Nephron progenitor cell (in vitro differentiated cells): ENCODE results near the gene FOXD1.
A peak's percentile ranks its signal among the peaks of the same experiment; 100 is the strongest.

ENCODE experiments used
- DNase-seq: peaks from one replicate; pipeline ENCODE4 v3.0.0; 2021
- H3K27ac Mint-ChIP-seq: 2 replicates; pipeline ENCODE4 v1.8.0; 2021; ENCODE audit warnings: mild to moderate bottlenecking, moderate library complexity, mixed read lengths
- H3K27me3 Mint-ChIP-seq: 2 replicates; pipeline ENCODE4 v1.8.0; 2021; ENCODE audit warnings: mild to moderate bottlenecking, low read depth, mixed read lengths; ENCODE audit not compliant: poor library complexity
- H3K36me3 Mint-ChIP-seq: 2 replicates; pipeline ENCODE4 v1.8.0; 2021; ENCODE audit warnings: low read depth, mixed read lengths
- H3K4me1 Mint-ChIP-seq: 2 replicates; pipeline ENCODE4 v1.8.0; 2021; ENCODE audit warnings: mixed read lengths
- H3K4me3 Mint-ChIP-seq: 2 replicates; pipeline ENCODE4 v1.8.0; 2021; ENCODE audit warnings: mild to moderate bottlenecking, moderate library complexity, mixed read lengths
- H3K9me3 Mint-ChIP-seq: 2 replicates; pipeline ENCODE4 v1.8.0; 2021; ENCODE audit warnings: mild to moderate bottlenecking, moderate library complexity, mixed read lengths
- CTCF ChIP-seq: fragments of 200-600 bp; sonication (generic); IDR thresholded peaks from 2 replicates; pipeline ENCODE4 v1.5.0; 2021; ENCODE audit warnings: antibody characterized with exemption

Gene FOXD1

GRCh38 chr5:73440262-73440661 is 8.3 kb downstream of the FOXD1 start:
- no peak for TF ChIP-seq CTCF
- peaks cover 7% of the 10 kb centered on the region for H3K9me3 Mint-ChIP-seq
- peaks cover 77% of the 10 kb centered on the region for H3K4me1 Mint-ChIP-seq
- no peak for DNase-seq
- H3K27ac Mint-ChIP-seq = no peak overlapping the region
- H3K36me3 Mint-ChIP-seq = no peaks in the 10 kb centered on the region
- peaks cover 88% of the 10 kb centered on the region for H3K27me3 Mint-ChIP-seq
- H3K4me3 Mint-ChIP-seq = no peak overlapping the region

GRCh38 chr5:73438645-73439470 is 9.7 kb downstream of the FOXD1 start:
- Mint-ChIP-seq H3K4me1 (peaks cover 77% of the 10 kb centered on the region), H3K4me3 (peak overlapping the region; percentile 82), H3K36me3 (no peaks in the 10 kb centered on the region), H3K27me3 (peaks cover 88% of the 10 kb centered on the region), H3K27ac (no peak overlapping the region), H3K9me3 (peaks cover 7% of the 10 kb centered on the region)
- no peak for TF ChIP-seq CTCF
- no peak for DNase-seq

- no peak for TF ChIP-seq CTCF
- Mint-ChIP-seq H3K9me3 (peaks cover 7% of the 10 kb centered on the region), H3K36me3 (no peaks in the 10 kb centered on the region), H3K4me1 (peaks cover 73% of the 10 kb centered on the region), H3K27me3 (peaks cover 88% of the 10 kb centered on the region), H3K4me3 (peak overlapping the region; percentile 82), H3K27ac (peak overlapping the region; percentile 99)
- no peak for DNase-seq
Measured at GRCh38 chr5:73437777-73438644, 10.6 kb downstream of the FOXD1 start.

GRCh38 chr5:73437101-73437776 is 11.3 kb downstream of the FOXD1 start:
- peak; percentile 46 for TF ChIP-seq CTCF
- Mint-ChIP-seq H3K4me3 (peak overlapping the region; percentile 82), H3K27me3 (peaks cover 88% of the 10 kb centered on the region), H3K9me3 (peaks cover 7% of the 10 kb centered on the region), H3K4me1 (peaks cover 66% of the 10 kb centered on the region), H3K36me3 (no peaks in the 10 kb centered on the region), H3K27ac (peak overlapping the region; percentile 99)
- DNase-seq = peak; percentile 77

- no peak for DNase-seq
- Mint-ChIP-seq H3K9me3 (peaks cover 7% of the 10 kb centered on the region), H3K4me3 (peak overlapping the region; percentile 82), H3K36me3 (no peaks in the 10 kb centered on the region), H3K27me3 (peaks cover 87% of the 10 kb centered on the region), H3K4me1 (peaks cover 60% of the 10 kb centered on the region), H3K27ac (peak overlapping the region; percentile 95)
- no peak for TF ChIP-seq CTCF
Measured at GRCh38 chr5:73436535-73437100, 12.0 kb downstream of the FOXD1 start.
